Astrocyte of the spinal cord (primary cell): Measurements from ENCODE around the gene EXOC6B.

Source experiments
- DNase-seq: peaks from one replicate; pipeline ENCODE4 v3.0.0; 2011; ENCODE audit warnings: low read depth, low spot score
- H3K4me3 ChIP-seq: 2 replicates; pipeline ENCODE4 v1.5.1; 2011; ENCODE audit warnings: low read depth, mild to moderate bottlenecking, low read length, moderate library complexity
- in situ Hi-C: cut with HindIII; loops from 2 replicates; pipeline ENCODE4 v1.10.0; 2017; ENCODE audit warnings: low sequenced_read_pairs
- TF ChIP-seq, protein P1 (sequence below): IDR thresholded peaks from 2 replicates; pipeline ENCODE4 v1.5.1; 2012; ENCODE audit warnings: low read depth, mild to moderate bottlenecking, low read length, inconsistent platforms

EXOC6B gene

DNA sequence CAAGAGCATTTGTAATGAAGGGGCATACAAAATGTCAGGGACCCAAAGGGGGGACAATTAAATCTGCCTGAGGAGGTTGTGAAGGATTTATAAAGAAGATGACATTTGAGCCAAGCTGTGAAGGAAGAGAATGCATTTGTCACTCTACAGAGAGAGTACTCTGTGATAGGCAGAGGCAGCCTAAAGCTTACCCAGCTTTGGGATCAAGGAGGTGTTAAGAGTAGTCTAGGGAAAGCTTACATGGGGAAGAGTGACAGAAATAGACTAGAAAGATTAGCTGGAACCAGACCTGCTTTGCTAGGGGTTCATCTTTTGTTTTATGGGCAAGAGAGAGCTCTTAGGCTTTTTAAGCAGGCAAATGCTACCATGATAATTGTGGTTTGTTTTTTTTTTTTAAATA lies 509.1 kb downstream of the EXOC6B start:
- DNase-seq = no peak

DNA sequence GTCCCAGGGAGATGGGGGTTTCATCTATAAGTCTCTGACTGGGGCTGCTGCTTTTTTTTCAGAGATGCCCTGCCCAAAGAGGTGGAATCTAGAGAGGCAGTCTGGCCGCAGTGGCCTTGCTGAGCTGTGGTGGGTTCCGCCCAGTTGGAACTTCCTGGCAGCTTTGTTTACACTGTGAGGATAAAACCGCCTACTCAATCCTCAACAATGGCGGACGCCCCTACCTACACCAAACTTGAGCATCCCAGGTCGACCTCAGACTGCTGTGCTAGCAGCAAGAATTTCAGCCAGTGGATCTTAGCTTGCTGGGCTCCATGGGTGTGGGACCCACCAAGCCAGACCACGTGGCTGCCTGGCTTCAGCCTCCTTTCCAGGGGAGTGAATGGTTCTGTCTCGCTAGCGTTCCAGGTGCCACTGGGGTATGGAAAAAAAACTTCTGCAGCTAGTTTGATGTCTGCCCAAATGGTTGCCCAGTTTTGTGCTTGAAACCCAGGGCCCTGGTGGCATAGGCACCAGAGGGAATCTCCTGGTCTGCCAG lies 525.6 kb downstream of the EXOC6B start:
- no peak overlapping the region for H3K4me3 ChIP-seq
- no peak for DNase-seq
- in situ Hi-C loops = no loop called here
- TF ChIP-seq, protein P1, sequence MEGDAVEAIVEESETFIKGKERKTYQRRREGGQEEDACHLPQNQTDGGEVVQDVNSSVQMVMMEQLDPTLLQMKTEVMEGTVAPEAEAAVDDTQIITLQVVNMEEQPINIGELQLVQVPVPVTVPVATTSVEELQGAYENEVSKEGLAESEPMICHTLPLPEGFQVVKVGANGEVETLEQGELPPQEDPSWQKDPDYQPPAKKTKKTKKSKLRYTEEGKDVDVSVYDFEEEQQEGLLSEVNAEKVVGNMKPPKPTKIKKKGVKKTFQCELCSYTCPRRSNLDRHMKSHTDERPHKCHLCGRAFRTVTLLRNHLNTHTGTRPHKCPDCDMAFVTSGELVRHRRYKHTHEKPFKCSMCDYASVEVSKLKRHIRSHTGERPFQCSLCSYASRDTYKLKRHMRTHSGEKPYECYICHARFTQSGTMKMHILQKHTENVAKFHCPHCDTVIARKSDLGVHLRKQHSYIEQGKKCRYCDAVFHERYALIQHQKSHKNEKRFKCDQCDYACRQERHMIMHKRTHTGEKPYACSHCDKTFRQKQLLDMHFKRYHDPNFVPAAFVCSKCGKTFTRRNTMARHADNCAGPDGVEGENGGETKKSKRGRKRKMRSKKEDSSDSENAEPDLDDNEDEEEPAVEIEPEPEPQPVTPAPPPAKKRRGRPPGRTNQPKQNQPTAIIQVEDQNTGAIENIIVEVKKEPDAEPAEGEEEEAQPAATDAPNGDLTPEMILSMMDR = no peak

More for the DNA sequence above, 509.1 kb downstream of the EXOC6B start:
- no peak overlapping the region for H3K4me3 ChIP-seq
- in situ Hi-C loops = no loop called here
- TF ChIP-seq, protein P1 = no peak

DNA sequence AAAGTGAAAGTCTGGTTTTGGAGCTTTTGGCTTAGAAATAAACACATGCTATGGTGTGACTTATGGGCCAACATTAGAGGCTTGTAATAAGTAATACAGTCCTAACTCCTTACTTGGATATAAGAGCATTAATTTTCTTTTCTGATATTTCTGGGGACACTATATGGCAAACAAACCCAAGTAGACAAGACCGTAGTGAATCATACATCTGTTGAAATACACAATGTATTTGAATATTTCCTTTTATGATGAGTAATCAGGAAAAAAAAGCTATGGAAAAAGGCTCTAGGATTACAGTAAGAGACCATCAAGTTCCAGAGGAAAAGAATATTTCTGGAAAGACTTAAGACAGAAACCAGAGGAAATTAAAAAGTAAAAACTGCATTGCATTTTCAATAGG lies 532.2 kb downstream of the EXOC6B start:
- in situ Hi-C loops = no loop called here
- no peak overlapping the region for H3K4me3 ChIP-seq
- TF ChIP-seq, protein P1 = no peak
- peak; percentile 11 for DNase-seq

DNA sequence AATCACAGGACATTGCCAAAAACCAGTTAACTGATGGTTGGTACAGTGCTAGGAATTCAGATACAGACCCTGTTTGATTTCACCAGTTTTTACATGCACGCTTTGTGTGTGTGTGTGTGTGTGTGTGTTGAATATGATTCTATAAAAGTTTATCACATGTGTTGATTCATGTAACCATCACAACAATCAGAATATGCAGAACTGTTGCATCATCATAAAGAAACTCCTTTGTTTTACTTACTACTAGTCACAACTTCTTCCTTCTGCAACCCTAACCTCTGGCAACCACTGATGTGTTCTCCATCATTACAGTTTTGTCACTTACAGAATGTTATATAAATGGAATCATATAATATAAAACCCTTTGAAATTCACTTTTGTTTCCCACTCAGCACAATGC lies 533.4 kb downstream of the EXOC6B start:
- TF ChIP-seq, protein P1 = no peak
- no peak overlapping the region for H3K4me3 ChIP-seq
- in situ Hi-C loops = no loop called here
- no peak for DNase-seq

DNA sequence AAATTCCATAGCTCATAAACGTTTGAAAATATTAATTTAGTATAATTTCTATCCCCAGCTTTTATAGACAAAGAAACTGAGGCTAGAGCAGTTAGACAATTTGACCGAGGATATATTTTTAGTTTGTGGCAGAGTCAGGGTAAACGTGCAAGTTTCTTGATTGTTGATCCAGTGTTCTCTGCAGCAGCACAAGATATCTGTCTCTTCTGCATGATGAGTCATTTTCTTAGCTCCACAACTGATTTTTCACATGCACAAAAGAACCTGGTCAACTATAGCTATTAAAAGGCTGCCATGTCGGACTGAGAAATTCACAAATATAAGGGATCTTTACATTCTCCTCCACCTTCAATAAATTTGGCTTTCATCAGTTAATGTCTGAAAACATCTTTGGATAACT lies 534.8 kb downstream of the EXOC6B start:
- TF ChIP-seq, protein P1 = no peak
- DNase-seq = peak; percentile 29
- in situ Hi-C loops = no loop called here
- no peak overlapping the region for H3K4me3 ChIP-seq

DNA sequence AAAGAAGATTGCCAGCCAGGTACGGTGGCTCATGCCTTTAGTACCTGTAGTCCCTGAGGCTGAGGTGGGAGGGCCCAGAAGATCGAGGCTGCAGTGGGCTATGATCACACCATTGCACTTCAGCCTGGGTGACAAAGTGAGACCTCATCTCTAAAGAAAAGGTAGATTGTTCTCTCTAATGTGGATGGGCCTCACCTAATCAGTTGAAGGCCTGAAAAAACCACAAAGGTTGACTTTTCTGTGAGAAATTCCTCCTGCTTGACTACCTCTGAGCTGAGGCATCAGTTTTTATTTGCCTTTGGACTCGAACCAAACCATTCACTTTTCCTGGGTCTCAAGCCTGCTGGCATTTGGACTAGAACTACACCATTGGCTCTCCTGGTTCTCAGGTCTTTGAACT lies 536.1 kb downstream of the EXOC6B start:
- in situ Hi-C loops = no loop called here
- H3K4me3 ChIP-seq = no peak overlapping the region
- no peak for DNase-seq
- TF ChIP-seq, protein P1 = no peak

DNA sequence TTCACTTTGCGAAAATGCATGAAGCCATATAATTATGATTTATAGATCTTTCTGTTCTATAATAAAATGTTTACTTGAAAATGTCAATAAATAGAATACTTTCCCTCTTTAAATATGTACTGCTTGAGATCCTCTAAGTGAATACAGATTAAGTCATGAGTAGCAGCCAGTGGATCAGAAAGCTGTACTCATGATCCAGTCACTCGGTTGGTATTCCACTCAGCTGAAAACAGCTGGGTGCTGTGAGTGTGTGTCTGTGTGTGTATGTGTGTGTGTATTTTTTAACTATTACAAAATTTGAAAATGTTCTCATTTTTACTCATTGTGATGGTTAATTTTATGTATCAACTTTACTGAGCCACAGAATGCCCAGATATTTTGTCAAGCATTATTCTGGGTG lies 536.5 kb downstream of the EXOC6B start:
- TF ChIP-seq, protein P1 = no peak
- in situ Hi-C loops = no loop called here
- peak; percentile 11 for DNase-seq
- no peak overlapping the region for H3K4me3 ChIP-seq
